ENCODE data around the gene MRTFB.

Gene MRTFB

DNA sequence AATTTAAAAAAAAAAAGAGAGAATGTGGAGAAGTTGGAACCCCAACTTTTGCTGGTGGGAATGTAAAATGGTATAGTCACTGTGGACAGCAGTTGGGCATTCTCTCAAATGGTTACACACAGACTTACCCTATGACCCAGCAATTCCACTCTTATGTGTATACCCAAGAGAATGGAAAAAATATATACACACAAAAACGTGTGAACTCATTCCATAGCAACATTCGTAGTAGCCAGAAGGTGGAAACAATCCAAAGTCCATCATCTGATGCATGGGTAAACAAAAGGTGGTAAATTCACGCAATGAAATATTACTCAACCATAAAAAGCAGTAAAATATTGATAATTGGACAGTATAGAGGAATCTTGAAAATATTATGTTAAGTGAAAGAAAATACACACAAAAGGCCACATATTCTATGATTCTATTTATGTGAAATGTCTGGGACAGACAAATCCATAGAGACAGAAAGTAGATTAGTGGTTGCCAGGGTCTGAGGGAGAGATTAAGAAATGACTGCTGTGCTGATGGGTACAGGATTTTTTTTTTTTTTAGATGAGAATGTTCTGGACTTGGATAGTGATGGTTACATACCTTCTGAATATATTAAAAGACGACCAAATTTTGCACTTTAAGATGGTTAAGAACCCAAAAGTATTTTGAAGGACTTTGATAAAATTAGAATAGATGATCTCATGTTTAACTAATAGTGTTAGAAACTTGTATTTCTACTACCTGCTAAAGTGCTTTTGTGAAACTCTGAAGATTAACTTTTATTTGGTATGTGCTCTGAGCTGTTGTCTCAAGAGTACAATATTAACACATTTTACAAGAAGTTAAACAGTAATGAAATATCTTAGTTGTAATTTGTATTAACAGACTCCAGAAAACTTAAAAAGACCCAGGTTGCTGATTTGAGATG, 60.9 kb downstream of the MRTFB start:
- DNase-seq (ENCODE audit: insufficient read length, low spot score) (no peak), FAIRE-seq (peak; percentile 8)

DNA sequence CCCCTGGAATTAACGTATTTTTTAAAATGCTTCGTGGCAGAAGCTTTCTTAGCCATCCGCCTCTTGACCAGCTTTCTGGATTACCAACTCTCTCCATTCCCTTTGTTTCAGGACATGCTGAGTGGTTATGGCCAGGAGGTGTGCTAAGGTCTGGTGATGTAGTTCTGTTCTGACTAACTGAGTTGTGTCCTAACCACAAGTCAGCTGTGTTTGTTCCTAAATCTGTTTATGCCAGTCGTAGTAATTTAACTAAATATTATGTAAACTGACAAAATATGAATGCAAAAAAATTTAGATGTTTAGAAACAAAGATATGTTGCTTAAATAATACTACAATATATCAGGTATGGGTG, 61.6 kb downstream of the MRTFB start:
- DNase-seq (ENCODE audit: insufficient read length, low spot score), result peak; percentile 8
- peak; percentile 76 for FAIRE-seq

DNA sequence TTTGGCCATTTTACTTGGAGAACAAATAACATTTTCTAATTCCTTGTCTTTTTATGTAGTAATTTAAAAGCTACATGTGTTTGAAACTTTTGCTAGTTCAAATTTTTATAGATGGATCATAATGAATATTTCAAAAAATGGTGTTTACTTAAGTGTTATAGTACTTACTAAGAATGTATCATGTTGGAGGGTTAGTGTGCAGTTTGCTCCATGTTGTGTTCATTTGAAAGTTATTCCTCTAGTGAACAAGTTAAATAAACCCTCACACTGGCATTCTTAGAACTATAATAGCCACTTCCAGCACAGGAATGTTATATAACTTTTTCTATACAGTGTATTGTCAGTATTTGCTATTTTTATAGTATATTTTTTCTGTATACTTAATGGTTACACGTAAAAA, 62.8 kb downstream of the MRTFB start:
- FAIRE-seq (no peak), DNase-seq (ENCODE audit: insufficient read length, low spot score) (no peak)

DNA sequence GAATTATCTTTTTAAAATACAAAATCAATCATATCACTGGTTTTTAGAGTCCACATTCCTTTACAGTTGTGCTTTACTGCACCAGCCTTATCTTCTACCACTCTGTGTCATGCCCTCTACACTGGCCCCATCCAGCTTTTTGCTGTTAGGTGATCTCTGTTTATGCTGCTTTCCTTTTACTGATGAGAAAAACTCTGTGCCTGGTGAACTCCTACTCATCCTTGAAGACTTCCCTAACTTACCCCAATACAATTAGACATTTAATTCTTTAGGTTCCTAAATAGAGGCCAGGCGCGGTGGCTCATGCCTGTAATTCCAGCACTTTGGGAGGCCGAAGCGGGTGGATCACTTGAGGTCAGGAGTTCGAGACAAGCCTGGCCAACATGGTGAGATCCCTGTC, 64.6 kb downstream of the MRTFB start:
- no peak for DNase-seq (ENCODE audit: insufficient read length, low spot score)
- no peak for FAIRE-seq

DNA sequence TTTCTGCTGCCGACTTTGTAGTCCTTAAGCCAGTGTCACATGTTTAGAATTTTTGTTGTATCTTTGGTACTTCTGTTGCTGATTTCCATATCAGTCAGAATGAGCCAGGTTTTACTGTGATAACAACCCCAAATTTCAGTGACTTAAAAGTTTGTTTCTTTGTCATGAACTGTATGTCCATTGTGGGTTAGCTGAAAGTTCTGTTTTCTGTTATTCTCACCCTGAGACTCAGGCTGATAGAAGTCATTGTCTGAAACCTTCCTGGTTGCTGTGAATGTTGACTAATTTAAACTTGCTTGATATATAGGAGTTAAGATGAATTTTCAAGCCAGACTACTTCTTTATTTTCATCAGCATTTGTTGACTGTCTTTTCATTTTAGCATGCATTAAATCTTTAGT, 68.8 kb downstream of the MRTFB start:
- FAIRE-seq (no peak), DNase-seq (ENCODE audit: insufficient read length, low spot score) (no peak)

DNA sequence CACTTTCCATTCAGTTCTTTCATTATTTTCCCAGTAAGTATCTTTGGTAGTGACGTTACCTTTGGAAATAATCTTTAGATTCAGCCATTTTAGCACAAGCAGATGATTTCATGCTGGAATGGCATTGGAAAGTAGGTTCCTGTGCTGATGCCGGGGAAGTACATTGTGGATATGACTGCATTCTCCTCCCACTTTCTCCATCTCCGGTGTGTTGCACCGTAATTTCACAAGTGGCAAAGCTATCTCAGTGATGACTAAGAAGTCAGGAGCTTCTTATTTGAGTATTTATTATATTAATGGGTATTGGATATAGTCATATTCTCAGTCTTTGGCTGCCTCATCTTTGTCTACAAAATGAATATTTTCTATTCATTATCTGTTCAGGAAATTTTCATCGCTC, 69.8 kb downstream of the MRTFB start:
- DNase-seq (ENCODE audit: insufficient read length, low spot score) (no peak), FAIRE-seq (no peak)

DNA sequence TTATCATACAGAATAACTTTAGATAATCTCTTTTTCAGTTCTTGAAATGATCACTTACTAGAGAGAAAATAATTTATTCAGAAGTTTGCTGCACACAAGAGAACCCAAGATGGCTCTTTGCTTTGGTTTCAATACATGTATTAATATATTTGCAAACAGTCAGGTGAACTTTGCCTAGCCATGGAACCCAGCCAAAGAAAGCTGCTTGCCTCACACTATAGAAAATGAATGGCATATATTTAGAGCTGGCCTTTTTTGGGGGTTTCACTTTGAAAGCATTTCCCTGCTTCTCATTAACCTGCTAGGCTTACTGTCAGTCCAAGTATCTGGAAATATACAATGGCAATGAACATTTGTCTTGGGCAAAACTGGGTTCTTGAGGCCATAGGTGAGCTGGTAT, 75.3 kb downstream of the MRTFB start:
- no peak for DNase-seq (ENCODE audit: insufficient read length, low spot score)
- FAIRE-seq, result peak; percentile 44

DNA sequence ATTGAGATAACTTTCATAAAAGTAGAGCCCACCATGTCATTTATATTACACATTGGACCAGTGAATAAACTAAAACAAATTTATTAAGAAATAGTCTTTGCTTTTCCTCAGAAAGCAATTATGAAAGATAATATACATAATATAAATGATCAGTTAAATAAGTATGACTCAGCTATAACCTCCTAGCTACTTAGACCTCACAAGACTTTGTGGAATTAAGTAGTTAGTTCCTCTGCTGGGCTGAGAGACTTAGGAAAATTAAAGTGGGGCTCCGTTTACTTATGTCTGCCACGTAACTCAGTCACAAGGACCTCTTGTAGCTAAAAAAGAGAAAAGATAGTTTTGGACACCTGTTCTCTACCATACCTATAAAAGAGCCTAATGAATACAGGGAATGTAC, 76.9 kb downstream of the MRTFB start:
- DNase-seq (ENCODE audit: insufficient read length, low spot score), result no peak
- no peak for FAIRE-seq

DNA sequence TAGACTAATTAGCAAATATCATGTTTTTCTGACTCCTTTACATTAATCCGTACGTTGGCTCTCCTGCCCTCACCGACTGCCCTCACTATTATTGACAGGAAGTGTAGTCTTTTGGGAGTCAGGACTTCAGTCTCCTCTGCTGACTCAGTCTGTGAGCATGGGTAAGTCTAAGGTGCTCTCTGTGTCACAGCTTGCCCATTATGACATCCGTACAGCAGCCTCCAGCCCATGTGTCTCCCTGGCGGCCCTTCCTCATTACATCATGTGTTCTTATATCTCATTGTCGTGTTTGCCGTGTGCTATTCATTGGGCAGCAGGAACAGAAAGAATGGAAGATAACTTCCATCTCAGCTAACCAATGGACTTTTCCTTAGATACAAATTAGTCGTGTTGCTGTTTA, 77.5 kb downstream of the MRTFB start:
- FAIRE-seq, result no peak

DNA sequence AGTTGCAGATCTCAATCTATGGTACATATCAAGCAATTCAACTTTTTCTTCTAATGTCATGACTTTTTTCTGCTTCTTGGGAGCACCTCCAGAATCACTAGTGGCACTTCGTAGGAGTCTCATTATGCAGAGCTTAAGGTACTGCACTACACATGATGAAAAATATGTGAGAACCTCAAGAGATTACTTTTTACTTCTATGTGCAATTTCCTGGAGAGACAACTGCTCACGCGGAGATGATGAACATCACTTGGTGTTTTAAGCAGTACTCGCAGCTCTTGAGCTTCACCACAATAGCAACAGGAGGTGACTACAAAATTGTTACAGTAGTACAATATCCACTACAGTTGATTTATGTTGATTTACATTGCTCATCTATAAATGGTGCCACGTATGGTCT, 79.7 kb downstream of the MRTFB start:
- no peak for DNase-seq (ENCODE audit: insufficient read length, low spot score)
- FAIRE-seq, result no peak

More for the DNA sequence above, 77.5 kb downstream of the MRTFB start:
- DNase-seq (ENCODE audit: insufficient read length, low spot score), result no peak

DNA sequence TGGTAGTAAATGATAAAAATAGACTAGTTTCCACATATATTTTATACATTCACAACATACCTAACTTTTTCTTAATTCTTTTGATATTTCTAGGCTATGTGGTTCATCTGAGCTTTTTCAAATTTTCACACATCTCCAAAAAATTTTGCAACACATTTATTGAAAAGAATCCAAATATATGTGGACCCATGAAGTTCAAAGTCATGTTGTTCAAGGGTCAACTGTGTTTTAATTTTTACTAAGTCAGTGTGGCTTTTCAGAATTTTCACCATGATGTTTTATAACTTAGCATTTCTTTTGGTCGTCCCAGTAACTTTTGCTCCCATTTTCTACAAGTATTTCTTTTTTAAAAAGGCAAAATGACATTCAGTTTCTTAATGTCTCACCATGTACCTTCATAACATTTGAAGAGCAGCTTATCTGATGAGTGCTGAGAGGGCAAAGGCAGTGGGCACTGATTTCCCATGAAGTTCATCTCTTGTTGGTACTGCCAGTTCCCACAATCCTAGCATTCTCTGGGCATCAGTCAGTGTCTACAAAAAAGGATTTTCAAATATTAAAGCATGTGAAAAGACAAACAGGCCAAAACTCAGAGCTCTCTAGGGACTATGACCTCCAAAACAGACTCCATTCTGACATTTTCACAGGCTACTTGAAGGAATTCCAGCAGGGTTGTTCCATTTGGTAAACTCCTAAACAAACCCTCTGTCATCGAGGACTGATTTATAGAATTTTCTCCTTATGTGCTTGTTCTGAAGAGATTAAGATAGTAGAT, 80.3 kb downstream of the MRTFB start:
- DNase-seq (ENCODE audit: insufficient read length, low spot score) (no peak), FAIRE-seq (no peak)

DNA sequence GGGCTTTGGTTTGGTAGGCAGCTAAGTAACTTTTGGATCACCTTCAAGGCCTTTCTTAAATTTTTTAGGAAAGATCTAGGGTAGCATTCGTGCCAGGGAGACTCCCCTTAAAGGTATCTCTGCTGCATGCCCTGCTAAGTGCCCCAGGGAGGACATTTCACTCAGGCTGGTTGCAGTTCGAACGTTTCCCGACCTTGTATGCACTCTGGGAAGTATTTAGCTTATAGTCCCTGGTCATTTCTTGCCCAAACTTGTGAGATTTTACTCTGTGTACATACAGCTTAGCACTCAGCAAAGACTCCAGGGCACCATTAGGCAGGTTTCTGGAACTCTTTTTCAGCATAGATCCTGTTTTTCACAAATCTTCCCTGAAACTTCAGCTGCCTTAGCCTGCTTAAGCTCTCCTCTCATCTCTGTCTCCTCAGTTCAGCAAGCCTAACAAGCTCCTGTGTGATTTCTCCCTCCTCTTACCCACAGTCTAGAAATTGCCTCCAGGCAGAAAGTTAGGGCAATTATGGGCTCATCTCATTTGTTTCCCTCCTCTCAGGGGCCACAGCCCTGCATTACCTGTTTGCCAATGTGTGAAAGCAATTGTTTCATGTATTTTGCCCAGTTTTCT, 84.6 kb downstream of the MRTFB start:
- DNase-seq (ENCODE audit: insufficient read length, low spot score), result no peak
- FAIRE-seq, result no peak

DNA sequence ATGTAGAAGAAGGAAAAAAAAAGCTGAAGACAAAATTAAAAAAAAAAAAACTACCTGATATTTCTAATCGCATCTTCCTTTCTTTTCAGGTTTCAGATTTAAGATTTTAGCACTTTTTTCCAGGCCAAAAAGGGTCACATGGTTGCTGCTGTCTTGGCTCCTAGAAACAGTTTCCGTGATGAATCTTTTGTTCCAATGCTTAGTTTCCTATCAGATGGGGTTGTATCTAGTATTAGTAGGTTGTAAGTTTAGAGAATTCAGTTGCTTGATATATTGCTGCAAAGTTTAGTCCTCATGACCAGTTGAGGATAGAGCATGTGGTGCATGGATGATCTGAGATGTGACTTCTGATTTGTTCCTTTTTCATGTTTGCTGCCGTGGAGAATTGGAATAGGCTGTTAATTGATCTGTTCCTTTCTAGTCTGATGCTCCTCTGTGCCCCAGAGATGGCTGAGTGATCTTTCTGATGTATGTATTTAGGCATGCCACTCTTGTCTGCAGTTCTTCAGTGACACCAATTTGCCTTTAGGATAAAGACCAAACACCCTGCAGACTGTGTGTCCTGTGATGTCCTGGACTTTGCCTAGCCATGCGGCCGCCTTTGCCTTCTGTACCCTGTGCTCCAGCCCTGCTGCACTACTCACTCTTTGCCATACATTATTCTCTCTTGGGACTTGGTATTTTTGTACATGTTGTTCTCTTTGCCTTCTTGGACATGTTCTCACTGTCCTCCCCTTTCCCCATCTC, 94.0 kb downstream of the MRTFB start:
- FAIRE-seq (peak; percentile 21), DNase-seq (ENCODE audit: insufficient read length, low spot score) (no peak)

DNA sequence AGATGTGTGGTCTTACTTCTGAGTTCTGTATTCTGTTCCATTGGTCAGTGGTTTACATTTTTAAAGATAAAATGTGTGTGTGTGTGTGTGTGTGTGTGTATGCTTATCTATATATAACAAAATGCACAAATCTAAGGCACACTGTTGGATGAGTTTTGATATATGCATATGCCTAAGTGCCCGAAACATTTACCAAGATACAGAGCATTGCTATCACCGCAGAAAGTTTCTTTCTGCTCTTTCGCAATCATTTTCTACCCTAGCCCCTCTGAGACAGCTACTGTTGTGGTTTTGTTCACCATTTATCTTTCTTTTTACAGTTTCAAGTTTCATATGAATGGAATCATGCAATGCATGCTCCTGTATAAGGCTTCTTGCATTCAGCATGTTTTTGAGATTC, 97.0 kb downstream of the MRTFB start:
- DNase-seq (ENCODE audit: insufficient read length, low spot score), result no peak
- FAIRE-seq, result no peak

DNA sequence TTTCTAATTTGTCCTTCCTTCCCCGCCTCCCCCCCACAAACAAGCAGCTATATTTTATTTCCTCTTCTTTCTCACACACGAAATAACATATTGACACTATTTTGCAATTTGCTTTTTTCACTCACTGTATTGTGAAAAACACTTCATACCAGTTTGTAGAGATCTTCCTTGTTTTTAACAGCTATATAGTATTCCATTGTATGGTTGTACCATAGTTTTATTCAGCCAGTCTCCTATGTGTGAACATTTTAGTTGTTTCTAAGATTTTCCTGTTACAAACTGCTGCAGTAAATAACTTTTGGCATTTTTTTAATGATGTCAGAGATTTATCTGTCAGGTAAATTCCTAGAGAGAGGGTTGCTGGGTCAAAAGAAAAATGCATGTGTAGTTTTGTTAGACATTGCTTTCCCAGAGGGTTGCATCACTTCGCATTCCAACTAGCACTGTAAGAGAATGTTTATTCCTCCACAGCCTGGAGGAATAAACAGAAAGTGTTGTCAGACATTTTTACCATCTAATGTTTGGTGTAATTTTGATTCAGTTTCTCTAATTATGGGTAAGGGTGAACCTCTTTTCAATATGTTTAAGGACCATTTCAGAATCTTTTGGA, 101.2 kb downstream of the MRTFB start:
- FAIRE-seq (no peak), DNase-seq (ENCODE audit: insufficient read length, low spot score) (no peak)

DNA sequence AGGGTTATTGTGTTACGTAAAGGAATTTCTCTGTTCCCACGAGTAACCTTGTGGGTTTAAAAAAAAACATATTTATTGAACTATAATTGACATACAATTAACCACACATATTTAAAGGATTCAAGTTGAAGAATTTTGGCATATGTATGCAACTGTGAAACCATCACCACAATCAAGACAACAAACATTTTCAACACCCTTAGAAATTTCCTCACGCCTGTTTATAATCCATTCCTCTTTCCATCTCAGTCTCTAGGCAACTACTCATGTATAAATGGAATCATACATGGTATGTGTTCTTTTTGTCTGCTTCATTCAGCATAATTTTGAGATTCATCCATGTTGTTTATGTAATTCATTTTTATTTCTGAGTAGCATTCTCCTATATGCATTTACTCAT, 104.0 kb downstream of the MRTFB start:
- no peak for DNase-seq (ENCODE audit: insufficient read length, low spot score)
- no peak for FAIRE-seq

DNA sequence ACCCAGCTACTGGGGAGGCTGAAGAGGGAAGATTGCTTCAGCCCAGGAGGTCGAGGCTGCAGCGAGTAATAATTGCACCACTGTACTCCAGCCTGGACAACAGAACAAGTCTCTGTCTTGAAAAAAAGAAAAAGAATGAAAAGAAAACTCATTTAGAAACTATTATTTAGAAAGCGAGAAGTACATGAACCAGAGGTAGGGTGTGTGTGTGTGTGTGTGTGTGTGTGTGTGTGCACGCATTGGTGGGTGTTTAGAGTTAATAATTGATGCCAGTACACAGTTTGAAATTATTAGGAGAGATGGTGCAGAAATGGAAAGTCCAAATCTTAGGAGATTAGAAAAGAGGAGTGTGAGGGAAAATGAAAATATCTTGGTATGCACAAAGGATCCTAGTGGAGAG, 106.6 kb downstream of the MRTFB start:
- peak; percentile 72 for FAIRE-seq
- no peak for DNase-seq (ENCODE audit: insufficient read length, low spot score)

DNA sequence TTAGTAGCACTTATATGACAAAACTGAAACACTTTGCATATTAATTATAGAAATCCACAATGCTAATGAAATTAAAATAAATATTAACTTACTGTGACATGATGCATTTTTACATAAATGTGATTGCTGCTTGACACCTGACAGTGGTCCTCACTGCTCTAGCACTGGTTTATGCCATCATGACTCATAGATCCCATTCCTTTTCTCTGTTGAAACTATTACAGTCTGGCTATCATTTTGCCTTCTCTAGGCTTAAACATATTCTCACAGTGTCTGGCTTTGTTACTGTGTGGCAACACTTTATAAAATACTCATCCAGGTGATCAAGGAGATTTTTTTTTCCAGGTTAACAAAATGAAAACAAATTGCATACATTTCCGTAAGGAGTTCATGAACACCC, 108.0 kb downstream of the MRTFB start:
- DNase-seq (ENCODE audit: insufficient read length, low spot score) (no peak), FAIRE-seq (no peak)

DNA sequence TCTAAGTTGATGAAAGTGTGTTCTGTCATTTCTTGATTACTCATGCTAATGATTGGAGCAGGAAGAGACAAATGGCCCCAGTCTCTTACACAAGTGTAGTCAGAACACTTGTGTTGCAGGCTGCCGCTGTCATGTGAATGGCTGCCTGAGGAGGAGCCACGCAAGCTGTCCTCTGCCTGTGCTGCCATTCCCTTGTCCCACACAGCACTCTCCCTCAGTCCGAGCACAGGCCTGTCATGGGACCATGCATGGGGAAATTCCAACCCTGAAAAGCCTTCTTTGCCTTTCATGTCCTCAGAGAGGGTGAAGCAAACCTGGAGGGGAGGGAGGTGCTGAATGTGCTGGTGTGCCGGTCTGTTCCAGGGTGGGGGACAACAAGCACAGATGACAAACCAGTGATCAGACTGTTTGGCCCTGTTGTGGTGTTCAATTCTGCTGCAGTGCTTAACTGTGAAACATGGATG, 109.4 kb downstream of the MRTFB start:
- FAIRE-seq (no peak), DNase-seq (ENCODE audit: insufficient read length, low spot score) (no peak)

DNA sequence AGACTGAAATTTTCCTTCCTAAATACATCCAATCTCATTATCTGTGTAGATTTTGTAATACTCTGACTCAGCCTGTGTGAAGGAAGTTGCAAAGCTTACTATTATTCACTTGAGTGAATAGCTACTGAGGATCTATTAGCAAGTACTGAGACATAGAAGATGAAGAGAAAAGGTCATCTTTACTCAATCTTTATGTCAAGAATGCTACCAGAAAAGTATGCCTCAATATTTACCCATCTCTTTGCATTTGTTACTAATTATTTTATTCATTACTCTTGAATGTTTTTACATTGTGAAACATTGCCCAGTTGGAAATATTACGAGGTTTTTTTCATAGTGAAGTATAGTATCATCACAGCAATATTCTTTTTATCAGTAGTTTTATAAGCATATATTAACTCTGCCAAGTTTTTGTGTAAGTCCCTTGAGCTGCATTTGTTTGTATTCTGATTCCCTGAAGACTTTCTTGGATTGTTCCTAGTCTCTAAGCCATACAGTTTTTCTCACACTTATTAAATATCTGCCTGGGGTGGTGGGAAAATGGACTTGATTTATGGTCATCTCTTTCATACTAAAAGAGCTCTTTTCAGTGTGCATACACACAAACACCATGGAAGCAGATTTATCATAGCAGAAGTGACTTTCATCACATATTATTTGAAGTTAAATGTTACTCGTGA, 110.4 kb downstream of the MRTFB start:
- FAIRE-seq, result no peak

More for the DNA sequence above, 110.4 kb downstream of the MRTFB start:
- no peak for DNase-seq (ENCODE audit: insufficient read length, low spot score)
